Skeletal muscle tissue (tissue), 4 donors: ENCODE measurements around the gene MRPS22. TPM values are rescaled to one million over a fixed set of nuclear protein-coding genes. Genes with fewer than 3 reads are reported as not detected.
A peak's percentile ranks its signal among the peaks of the same experiment; 100 is the strongest.
"Not testable (repeated sequence)": the region's sequence is repeated elsewhere in the genome, so short reads cannot be mapped to it uniquely, and the experiment has no call there.

Experiments
- H3K27ac ChIP-seq: one replicate; pipeline ENCODE4 v1.7.0; 2013; ENCODE audit warnings: mild to moderate bottlenecking, low read depth, low read length, inconsistent platforms
- H3K27me3 ChIP-seq, 3 donors: one replicate each; pipeline ENCODE4 v1.7.0; 2013; ENCODE audit warnings: low read length in 3 of 3; ENCODE audit not compliant: control insufficient read depth in 3 of 3, insufficient read depth in 3 of 3
- H3K36me3 ChIP-seq, 3 donors: one replicate each; pipeline ENCODE4 v1.7.0; 2013; ENCODE audit warnings: low read length in 3 of 3; ENCODE audit not compliant: control insufficient read depth in 3 of 3, insufficient read depth in 3 of 3
- H3K4me1 ChIP-seq, 3 donors: one replicate each; pipeline ENCODE4 v1.7.0; 2013; ENCODE audit warnings: low read length in 3 of 3, mild to moderate bottlenecking in 3 of 3; ENCODE audit not compliant: control insufficient read depth in 3 of 3, insufficient read depth in 3 of 3
- H3K4me3 ChIP-seq, 3 donors: one replicate each; pipeline ENCODE4 v1.7.0; 2013; ENCODE audit warnings: low read length in 3 of 3
- H3K9ac ChIP-seq, 3 donors: one replicate each; pipeline ENCODE4 v1.7.0; 2013; ENCODE audit warnings: low read length in 3 of 3, mild to moderate bottlenecking in 3 of 3, moderate library complexity in 2 of 3, low read depth in 1 of 3
- H3K9me3 ChIP-seq, 3 donors: one replicate each; pipeline ENCODE4 v1.7.0; 2013; ENCODE audit warnings: low read length in 3 of 3; ENCODE audit not compliant: control insufficient read depth in 3 of 3
- total RNA-seq: library from RNA; depleted of rRNA; stranded (reverse); fragments of >200 nt; gene quantifications from one replicate; pipeline ENCODE4 v1.2.3, GENCODE V29; 2014
- donor health status: Osteomylitis.

The MRPS22 gene
- total RNA-seq, 1 donor from 2014 or later = 79.9 TPM

GRCh38 chr3:139328356-139328755, 15.5 kb upstream of the MRPS22 start:
- peaks cover 0 to 13% (median 0%) of the 10 kb centered on the region in 3 donors for H3K27me3 ChIP-seq
- no peaks in the 10 kb centered on the region for H3K36me3 ChIP-seq
- no peak overlapping the region for H3K9ac ChIP-seq
- H3K4me1 ChIP-seq = peaks cover 6 to 9% (median 7%) of the 10 kb centered on the region in 3 donors
- H3K4me3 ChIP-seq = no peak overlapping the region
- no peaks in the 10 kb centered on the region for H3K9me3 ChIP-seq
- H3K27ac ChIP-seq = no peak overlapping the region

DNA sequence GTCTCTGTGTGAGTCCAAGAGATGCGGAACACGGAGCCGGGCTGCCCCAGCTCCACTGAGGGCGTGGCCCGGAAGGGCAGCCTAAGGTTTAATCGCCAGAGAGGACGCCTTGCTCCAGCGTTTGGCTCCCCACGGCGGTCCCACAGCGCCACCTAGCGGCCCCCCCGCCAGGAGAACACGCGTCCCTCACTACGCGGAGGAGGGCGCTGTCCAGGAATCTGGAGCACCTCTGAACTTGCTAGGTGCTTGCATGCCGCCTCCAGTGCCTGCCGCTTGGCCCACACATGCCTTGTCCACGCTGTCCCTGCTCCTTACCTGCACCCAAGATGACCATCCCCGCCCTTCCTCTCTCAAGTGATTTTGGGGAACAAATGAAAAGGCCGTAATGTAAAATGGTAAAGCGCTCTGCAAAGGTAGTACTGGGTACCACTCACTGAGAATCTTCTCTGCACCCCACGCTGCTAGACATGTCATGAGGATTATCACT, 14.4 kb upstream of the MRPS22 start:
- Histone ChIP-seq H3K9ac (peak overlapping the region in 1 of 3 donors; percentile 62), H3K27me3 (peaks cover 0 to 13% (median 0%) of the 10 kb centered on the region in 3 donors), H3K9me3 (no peaks in the 10 kb centered on the region), H3K27ac (no peak overlapping the region), H3K4me3 (peak overlapping the region; percentile 49 to 70 (median 60)), H3K36me3 (no peaks in the 10 kb centered on the region), H3K4me1 (peaks cover 6 to 9% (median 7%) of the 10 kb centered on the region in 3 donors)

DNA sequence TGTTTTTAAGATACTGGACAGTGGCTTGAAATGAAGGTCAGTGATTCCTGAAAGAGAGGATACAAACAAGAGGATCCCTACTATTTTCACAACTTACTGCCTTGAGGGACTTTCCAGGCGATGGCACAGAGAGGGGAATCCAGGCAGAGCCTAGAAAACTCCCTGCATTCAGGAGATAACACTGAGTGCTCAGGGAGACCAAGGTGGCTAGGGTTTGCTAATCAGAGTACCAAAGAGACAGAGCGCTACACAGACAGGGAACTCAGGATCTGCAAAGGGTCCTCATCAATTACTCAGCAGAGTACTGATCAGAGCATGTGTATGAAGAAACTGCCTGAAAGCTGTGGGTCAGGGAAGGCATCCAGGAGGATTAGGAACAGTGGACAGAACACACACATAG, 11.7 kb upstream of the MRPS22 start:
- Histone ChIP-seq H3K27ac (no peak overlapping the region), H3K4me1 (peaks cover 6 to 9% (median 7%) of the 10 kb centered on the region in 3 donors), H3K36me3 (no peaks in the 10 kb centered on the region), H3K9ac (no peak overlapping the region), H3K4me3 (no peak overlapping the region), H3K27me3 (peaks cover 0 to 13% (median 0%) of the 10 kb centered on the region in 3 donors), H3K9me3 (no peaks in the 10 kb centered on the region)

DNA sequence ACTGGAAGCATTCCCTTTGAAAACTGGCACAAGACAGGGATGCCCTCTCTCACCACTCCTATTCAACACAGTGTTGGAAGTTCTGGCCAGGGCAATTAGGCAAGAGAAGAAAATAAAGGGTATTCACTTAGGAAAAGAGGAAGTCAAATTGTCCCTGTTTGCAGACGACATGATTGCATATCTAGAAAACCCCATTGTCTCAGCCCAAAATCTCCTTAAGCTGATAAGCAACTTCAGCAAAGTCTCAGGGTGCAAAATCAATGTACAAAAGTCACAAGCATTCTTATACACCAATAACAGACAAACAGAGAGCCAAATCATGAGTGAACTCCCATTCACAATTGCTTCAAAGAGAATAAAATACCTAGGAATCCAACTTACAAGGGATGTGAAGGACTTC, 9.1 kb upstream of the MRPS22 start:
- not testable (repeated sequence) for H3K36me3 ChIP-seq, H3K4me1 ChIP-seq, H3K9me3 ChIP-seq, H3K9ac ChIP-seq, H3K27ac ChIP-seq, H3K4me3 ChIP-seq
- H3K27me3 ChIP-seq = peaks cover 0 to 13% (median 5%) of the 10 kb centered on the region in 3 donors

- Histone ChIP-seq H3K4me1 (no peaks in the 10 kb centered on the region), H3K27me3 (peaks cover 0 to 9% (median 0%) of the 10 kb centered on the region in 3 donors), H3K4me3 (no peak overlapping the region), H3K27ac (no peak overlapping the region), H3K9me3 (no peaks in the 10 kb centered on the region), H3K36me3 (no peaks in the 10 kb centered on the region), H3K9ac (no peak overlapping the region)
These were observed 5.4 kb upstream of the MRPS22 start for GRCh38 chr3:139338405-139338804.

DNA sequence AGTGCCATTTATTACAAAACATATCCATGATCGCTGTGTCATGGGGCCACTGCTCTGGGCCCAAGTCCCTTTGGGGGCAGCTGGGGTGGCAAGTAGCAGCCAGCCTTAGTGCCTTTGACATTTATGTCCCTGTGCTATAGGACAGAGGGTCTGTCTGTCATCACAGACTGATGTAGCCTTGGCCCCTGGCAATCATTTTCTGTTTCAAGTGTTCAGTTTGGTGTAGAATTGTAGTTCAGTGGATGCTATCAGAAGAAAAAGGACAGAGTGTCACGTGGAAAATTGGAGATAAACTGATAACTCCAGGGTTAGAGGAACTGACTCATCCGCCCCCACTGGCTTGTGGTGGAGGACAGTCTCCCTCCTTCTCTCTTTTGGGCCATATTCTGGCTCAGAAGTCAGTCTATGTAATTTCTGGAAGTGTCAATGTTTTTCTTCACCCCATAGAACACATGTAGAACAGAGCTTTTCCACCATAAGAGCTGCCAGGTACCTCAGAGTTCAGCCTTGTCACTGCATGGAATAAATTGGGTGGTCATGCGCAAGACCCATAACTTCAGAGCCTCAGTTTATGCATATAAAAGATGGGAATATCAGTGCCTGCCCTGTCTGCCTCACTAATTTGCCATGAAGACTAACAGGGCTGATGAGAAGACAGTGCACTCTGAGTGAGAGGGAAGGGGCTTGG, 4.5 kb upstream of the MRPS22 start:
- Histone ChIP-seq H3K4me1 (peaks cover 2 to 5% (median 2%) of the 10 kb centered on the region in 3 donors), H3K36me3 (no peaks in the 10 kb centered on the region), H3K4me3 (no peak overlapping the region), H3K9ac (no peak overlapping the region), H3K9me3 (no peaks in the 10 kb centered on the region), H3K27me3 (peaks cover 0 to 9% (median 0%) of the 10 kb centered on the region in 3 donors), H3K27ac (no peak overlapping the region)

DNA sequence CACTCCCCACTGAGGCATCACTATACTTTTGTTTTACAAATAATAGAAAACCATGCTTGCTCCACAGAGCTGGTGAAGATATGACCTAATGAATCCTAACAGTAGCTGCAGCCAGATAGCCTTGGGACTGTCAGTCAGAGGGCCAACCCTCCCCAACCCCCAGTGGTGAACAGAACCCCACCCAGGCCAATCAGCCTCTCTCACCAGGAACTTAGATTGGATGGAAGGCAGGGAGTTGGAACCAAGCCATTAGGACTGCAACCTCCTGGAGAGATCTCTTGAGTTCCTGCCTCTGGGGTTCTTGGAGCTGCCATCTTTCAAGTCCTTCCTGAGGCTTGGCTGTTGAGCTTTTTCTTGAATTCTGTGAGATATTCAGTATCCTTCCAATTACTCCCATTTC, 3.0 kb upstream of the MRPS22 start:
- Histone ChIP-seq H3K27me3 (peaks cover 0 to 9% (median 0%) of the 10 kb centered on the region in 3 donors), H3K4me3 (no peak overlapping the region), H3K36me3 (no peaks in the 10 kb centered on the region), H3K27ac (no peak overlapping the region), H3K4me1 (peaks cover 14 to 19% (median 15%) of the 10 kb centered on the region in 3 donors), H3K9me3 (no peaks in the 10 kb centered on the region), H3K9ac (no peak overlapping the region)

DNA sequence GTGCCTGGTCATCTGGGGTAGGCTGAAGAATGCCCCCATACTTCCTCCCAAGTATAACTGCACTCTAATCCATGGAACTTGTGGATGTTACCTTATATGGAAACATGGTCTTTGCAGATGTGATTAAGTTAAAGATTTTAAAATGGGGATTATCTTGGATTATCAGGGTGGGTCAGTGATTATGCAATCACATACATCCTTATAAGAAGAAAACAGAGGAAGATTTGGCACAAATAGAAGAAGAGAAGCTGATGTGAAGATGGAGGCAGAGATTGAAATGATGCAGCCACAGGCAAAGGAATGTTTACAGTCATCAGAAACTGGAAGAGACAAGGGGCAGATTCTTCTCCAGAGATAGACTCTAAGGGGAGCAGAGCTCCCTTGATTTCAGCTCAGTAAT, 1.8 kb upstream of the MRPS22 start:
- H3K9ac ChIP-seq = no peak overlapping the region
- peaks cover 0 to 9% (median 0%) of the 10 kb centered on the region in 3 donors for H3K27me3 ChIP-seq
- H3K36me3 ChIP-seq = peaks cover 3 to 12% (median 4%) of the 10 kb centered on the region in 3 donors
- H3K4me3 ChIP-seq = no peak overlapping the region
- H3K27ac ChIP-seq = no peak overlapping the region
- no peaks in the 10 kb centered on the region for H3K9me3 ChIP-seq
- peaks cover 16 to 23% (median 19%) of the 10 kb centered on the region in 3 donors for H3K4me1 ChIP-seq

DNA sequence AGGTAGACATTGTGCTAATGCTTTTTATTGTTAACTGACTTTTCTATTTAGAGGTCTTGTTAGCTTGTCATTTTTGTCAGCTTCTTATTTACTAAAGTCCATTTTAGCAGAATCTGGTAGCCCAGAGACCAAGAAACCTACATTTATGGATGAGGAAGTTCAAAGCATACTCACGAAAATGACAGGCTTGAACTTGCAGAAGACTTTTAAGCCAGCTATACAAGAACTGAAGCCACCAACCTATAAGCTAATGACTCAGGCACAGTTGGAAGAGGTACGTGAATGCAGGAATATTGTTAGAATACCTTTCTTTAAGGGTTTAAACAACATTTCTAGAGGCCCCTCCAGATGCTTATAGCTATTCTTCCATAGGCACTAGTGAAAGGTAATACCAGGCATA, 3.0 kb downstream of the MRPS22 start:
- Histone ChIP-seq H3K4me1 (peaks cover 16 to 23% (median 19%) of the 10 kb centered on the region in 3 donors), H3K27me3 (no peaks in the 10 kb centered on the region), H3K9ac (no peak overlapping the region), H3K4me3 (no peak overlapping the region), H3K27ac (no peak overlapping the region), H3K36me3 (peaks cover 23 to 49% (median 43%) of the 10 kb centered on the region in 3 donors), H3K9me3 (no peaks in the 10 kb centered on the region)

DNA sequence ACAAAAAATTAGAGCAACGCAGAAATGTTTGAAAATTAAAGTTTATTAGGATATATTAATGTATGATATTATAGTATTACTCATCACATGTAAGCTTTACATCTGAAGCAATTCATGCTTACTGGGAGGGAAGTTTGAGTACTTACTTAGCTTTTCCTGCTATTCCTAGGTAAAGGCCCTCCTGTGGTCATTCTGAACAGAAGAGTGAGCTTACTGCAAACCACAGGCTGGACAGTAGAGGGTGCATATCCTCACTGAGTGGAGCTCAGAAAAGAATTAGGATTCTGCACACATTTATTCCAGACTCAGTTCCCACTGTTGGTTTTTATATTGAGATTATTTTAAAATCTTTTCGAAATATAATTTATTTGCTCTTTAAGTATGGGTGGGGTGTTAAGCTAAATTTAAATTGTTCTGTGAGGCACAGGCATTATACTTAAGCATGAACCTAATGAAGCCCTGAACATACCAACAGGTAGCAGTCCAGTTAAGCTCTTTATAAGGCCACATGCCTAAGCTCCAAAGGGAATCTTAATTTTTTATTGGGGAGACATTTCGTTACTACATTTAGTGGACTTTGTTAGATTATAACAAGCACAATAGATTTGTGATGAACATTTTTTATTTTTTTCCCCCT, 10.2 kb downstream of the MRPS22 start:
- Histone ChIP-seq H3K9me3 (no peaks in the 10 kb centered on the region), H3K4me1 (no peaks in the 10 kb centered on the region), H3K27me3 (no peaks in the 10 kb centered on the region), H3K9ac (no peak overlapping the region), H3K36me3 (peaks cover 49 to 85% (median 82%) of the 10 kb centered on the region in 3 donors), H3K4me3 (no peak overlapping the region), H3K27ac (no peak overlapping the region)
